ENCODE measurements around the gene METAP1D. TPM values are rescaled to one million over a fixed set of nuclear protein-coding genes. Genes with fewer than 3 reads are reported as not detected.

Gene METAP1D
- total and polyA plus RNA-seq, 4 donors = 3.3 to 7.1 (median 4.4) TPM

DNA sequence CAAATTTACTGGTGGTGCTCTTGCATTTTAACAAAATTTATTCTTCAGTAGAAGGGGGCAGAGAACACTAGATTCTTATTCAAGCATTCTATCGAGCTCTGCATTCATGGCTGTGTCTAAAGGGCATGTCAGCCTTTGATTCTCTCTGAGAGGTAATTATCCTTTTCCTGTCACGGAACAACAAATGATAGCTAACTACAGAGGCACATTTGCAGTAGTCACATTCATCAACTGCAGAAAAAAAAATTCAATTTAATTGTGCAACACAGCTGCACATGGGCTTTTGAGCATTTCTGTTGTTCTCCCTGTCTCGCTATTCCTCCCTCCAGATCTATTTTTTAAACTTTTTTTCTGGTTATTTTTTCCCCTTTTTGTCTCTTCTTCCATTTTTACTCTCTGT, 72.5 kb downstream of the METAP1D start:
- H3K4me3 ChIP-seq (ENCODE audit: low read depth in 1 of 3, low read length in 3 of 3) = no peak overlapping the region
- peaks cover 0 to 14% (median 3%) of the 10 kb centered on the region in 4 donors for H3K27me3 ChIP-seq (ENCODE audit: control insufficient read depth in 4 of 4, insufficient read depth in 4 of 4, low read length in 3 of 4)
- WGBS = 94% methylated on average over 3 of the region's 3 CpGs
- no peaks in the 10 kb centered on the region for H3K36me3 ChIP-seq (ENCODE audit: control insufficient read depth in 4 of 4, insufficient read depth in 3 of 4, low read depth in 1 of 4, low read length in 3 of 4)
- H3K9ac ChIP-seq (ENCODE audit: low read depth in 1 of 2, low read length in 2 of 2) = no peak overlapping the region
- peaks cover 0 to 8% (median 5%) of the 10 kb centered on the region in 4 donors for H3K4me1 ChIP-seq (ENCODE audit: control insufficient read depth in 4 of 4, insufficient read depth in 4 of 4, low read length in 3 of 4)
- DNase-seq (ENCODE audit: low spot score) = no peak
- TF ChIP-seq RXRA (IDR thresholded peaks at IDR 0.05) (no peak), ATF3 (IDR thresholded peaks at IDR 0.05) (no peak), TAF1 (conservative IDR thresholded peaks at IDR 0.05) (no peak), FOXA1 (IDR thresholded peaks at IDR 0.05) (no peak), JUND (IDR thresholded peaks at IDR 0.05) (no peak), CTCF (IDR thresholded peaks at IDR 0.05; ENCODE audit: low read depth, low read length, missing input control) (no peak), RAD21 (IDR thresholded peaks at IDR 0.05) (no peak), HNF4G (IDR thresholded peaks at IDR 0.05) (no peak), FOXA2 (IDR thresholded peaks at IDR 0.05) (no peak), HNF4A (conservative IDR thresholded peaks at IDR 0.05) (no peak), SP1 (IDR thresholded peaks at IDR 0.05) (no peak), EGR1 (IDR thresholded peaks at IDR 0.05; ENCODE audit: low read depth in 2 of 2) (no peak), GABPA (IDR thresholded peaks at IDR 0.05 in 1 of 2, conservative IDR thresholded peaks at IDR 0.05 in 1 of 2) (no peak), ZBTB33 (IDR thresholded peaks at IDR 0.05) (no peak), NR2F2 (IDR thresholded peaks at IDR 0.05) (no peak), YY1 (IDR thresholded peaks at IDR 0.05) (no peak)
- TF ChIP-seq, protein P1, sequence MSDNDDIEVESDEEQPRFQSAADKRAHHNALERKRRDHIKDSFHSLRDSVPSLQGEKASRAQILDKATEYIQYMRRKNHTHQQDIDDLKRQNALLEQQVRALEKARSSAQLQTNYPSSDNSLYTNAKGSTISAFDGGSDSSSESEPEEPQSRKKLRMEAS (IDR thresholded peaks at IDR 0.05) = no peak
- TF ChIP-seq, protein P2, sequence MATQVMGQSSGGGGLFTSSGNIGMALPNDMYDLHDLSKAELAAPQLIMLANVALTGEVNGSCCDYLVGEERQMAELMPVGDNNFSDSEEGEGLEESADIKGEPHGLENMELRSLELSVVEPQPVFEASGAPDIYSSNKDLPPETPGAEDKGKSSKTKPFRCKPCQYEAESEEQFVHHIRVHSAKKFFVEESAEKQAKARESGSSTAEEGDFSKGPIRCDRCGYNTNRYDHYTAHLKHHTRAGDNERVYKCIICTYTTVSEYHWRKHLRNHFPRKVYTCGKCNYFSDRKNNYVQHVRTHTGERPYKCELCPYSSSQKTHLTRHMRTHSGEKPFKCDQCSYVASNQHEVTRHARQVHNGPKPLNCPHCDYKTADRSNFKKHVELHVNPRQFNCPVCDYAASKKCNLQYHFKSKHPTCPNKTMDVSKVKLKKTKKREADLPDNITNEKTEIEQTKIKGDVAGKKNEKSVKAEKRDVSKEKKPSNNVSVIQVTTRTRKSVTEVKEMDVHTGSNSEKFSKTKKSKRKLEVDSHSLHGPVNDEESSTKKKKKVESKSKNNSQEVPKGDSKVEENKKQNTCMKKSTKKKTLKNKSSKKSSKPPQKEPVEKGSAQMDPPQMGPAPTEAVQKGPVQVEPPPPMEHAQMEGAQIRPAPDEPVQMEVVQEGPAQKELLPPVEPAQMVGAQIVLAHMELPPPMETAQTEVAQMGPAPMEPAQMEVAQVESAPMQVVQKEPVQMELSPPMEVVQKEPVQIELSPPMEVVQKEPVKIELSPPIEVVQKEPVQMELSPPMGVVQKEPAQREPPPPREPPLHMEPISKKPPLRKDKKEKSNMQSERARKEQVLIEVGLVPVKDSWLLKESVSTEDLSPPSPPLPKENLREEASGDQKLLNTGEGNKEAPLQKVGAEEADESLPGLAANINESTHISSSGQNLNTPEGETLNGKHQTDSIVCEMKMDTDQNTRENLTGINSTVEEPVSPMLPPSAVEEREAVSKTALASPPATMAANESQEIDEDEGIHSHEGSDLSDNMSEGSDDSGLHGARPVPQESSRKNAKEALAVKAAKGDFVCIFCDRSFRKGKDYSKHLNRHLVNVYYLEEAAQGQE (IDR thresholded peaks at IDR 0.05) = no peak
- no peak overlapping the region for H3K27ac ChIP-seq (ENCODE audit: low read depth in 1 of 2, low read length in 2 of 2)
- no peaks in the 10 kb centered on the region for H3K9me3 ChIP-seq (ENCODE audit: control insufficient read depth in 4 of 4, low read length in 3 of 4)

Data from liver (tissue), 9 donors.